Thymus (tissue), 11 donors: ENCODE data around the gene ENKD1. TPM values are rescaled to one million over a fixed set of nuclear protein-coding genes. Genes with fewer than 3 reads are reported as not detected.
A peak's percentile ranks its signal among the peaks of the same experiment; 100 is the strongest.

Experiments
- DNase-seq, 9 donors: peaks; one replicate each; pipeline ENCODE4 v3.0.0-alpha.2; 2013; ENCODE audit warnings: low spot score in 9 of 9, low read depth in 6 of 9, missing footprints in 1 of 9
- H3K27ac ChIP-seq, 2 donors: one replicate each; pipeline ENCODE4 v1.5.1; 2013; ENCODE audit warnings: control low read depth in 1 of 2, low read depth in 1 of 2, low read length in 1 of 2, mild to moderate bottlenecking in 1 of 2, moderate library complexity in 1 of 2
- H3K27me3 ChIP-seq, 2 donors: one replicate each; pipeline ENCODE4 v1.5.1; 2013; ENCODE audit warnings: low read length in 1 of 2; ENCODE audit not compliant: control insufficient read depth in 2 of 2, insufficient read depth in 1 of 2
- H3K36me3 ChIP-seq, 2 donors: one replicate each; pipeline ENCODE4 v1.5.1; 2013; ENCODE audit warnings: low read length in 1 of 2, mild to moderate bottlenecking in 1 of 2, moderate library complexity in 1 of 2; ENCODE audit not compliant: control insufficient read depth in 2 of 2, insufficient read depth in 2 of 2
- H3K4me1 ChIP-seq, 2 donors: one replicate each; pipeline ENCODE4 v1.5.1; 2013; ENCODE audit warnings: low read length in 2 of 2; ENCODE audit not compliant: control insufficient read depth in 2 of 2, insufficient read depth in 2 of 2
- H3K4me3 ChIP-seq, 2 donors: one replicate each; pipeline ENCODE4 v1.5.1; 2013; ENCODE audit warnings: low read length in 2 of 2, control low read depth in 1 of 2, mild to moderate bottlenecking in 1 of 2
- H3K9me3 ChIP-seq, 2 donors: one replicate each; pipeline ENCODE4 v1.5.1; 2013; ENCODE audit warnings: low read length in 1 of 2, mild to moderate bottlenecking in 1 of 2; ENCODE audit not compliant: control insufficient read depth in 2 of 2, insufficient read depth in 1 of 2
- WGBS: extraction: QIAGEN DNeasy Blood & Tissue Kit; methylation state at CpG from one replicate; pipeline ENCODE4 v1.1.7; 2013; 5-methylcytosine and 5-hydroxymethylcytosine counted together
- polyA plus RNA-seq: library from polyadenylated mRNA; stranded (reverse); fragments of 200-250 nt; gene quantifications from one replicate; pipeline ENCODE4 v1.2.3, GENCODE V29; 2013
- total RNA-seq: library from RNA; stranded (reverse); fragments of 120-200 nt; gene quantifications from one replicate; pipeline ENCODE4 v1.2.4, GENCODE V29; 2013
- donor health status: healthy.

Gene ENKD1
- total and polyA plus RNA-seq, 2 donors, result 12.0 to 31.3 TPM

DNA sequence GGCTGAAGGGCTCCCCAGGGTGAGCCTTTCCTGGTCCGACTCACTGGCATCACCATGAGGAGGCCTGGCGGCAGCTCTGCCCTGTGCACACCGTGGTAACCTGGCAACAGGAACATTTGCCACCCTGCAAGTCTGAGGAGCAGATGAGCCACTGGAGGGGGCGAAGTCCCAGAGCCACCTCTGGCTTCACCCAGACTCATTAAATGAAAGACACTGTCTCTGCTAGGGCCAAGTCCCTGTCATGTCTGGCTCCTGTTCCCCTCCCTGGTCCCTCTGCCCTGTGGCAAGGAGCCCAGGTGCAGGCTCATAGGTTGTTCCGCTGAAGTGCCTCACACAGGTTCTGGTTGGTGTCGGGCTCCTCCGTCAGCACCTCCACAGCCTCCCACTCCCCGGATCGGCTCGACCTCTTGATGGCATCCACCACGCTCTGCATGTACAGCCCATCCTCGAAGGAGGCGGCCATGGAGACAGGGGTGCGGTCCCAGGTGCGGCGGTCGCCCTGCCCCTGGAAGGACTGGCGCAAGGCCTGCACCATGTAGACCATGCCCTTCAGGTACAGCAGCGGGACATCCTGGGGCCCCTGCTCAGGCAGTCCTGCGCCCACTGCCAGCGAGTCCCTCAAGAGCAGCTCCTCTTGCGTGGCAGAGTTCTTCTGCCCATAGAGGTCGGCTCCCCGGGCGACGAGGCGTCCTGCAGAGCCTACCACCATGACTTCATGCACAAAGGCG, 8.5 kb upstream of the ENKD1 start:
- WGBS, result 98% methylated on average over 28 of the region's 28 CpGs
- Histone ChIP-seq H3K4me1 (peaks cover 0 to 5% of the 10 kb centered on the region in 2 donors), H3K36me3 (peaks cover 10 to 16% of the 10 kb centered on the region in 2 donors), H3K27me3 (no peaks in the 10 kb centered on the region), H3K9me3 (no peaks in the 10 kb centered on the region), H3K4me3 (no peak overlapping the region), H3K27ac (no peak overlapping the region)
- no peak for DNase-seq

DNA sequence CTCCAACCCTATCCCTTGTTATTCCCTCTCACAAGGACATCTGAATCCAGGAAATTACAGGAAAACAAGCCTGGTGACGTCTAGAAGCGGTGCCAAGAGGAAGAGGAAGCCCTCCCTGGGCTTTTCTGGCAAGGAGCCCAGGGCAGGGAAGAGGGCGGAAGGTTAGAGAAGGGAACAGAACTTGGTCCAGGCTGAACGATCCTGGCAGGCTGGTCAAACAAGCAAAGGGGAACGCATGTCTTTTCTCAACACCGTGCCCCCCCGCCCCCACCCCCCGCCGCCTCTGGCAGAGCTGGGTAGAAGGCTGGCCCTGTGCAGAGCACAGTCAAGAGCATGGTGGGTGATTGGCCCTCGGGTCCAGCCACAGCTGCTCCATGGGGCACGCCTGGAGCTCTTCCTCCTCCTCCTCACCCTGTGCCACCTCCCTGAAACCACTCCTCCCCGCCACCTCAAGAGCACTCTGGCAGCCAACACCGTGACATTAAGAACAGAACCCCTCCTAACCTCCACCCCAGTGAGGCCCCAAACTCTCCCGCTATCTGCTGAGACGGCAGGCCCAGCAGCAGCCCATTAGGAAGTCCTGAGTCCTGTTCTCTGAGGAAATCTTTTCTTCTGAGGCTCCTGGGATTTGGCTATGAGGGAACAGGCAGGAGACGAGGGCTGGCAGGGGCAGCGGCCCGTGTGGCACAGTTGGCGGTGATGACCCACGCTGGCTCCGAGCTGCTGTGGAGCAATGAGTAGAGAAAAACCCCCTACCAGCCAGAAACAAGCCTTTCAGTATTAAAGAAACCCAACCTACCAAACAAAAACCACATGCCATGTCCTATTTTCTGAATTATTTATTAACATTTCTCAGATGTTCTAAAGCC, 7.4 kb upstream of the ENKD1 start:
- Histone ChIP-seq H3K27me3 (no peaks in the 10 kb centered on the region), H3K9me3 (no peaks in the 10 kb centered on the region), H3K36me3 (peaks cover 10 to 16% of the 10 kb centered on the region in 2 donors), H3K4me1 (peaks cover 0 to 5% of the 10 kb centered on the region in 2 donors), H3K4me3 (no peak overlapping the region), H3K27ac (no peak overlapping the region)
- DNase-seq, result no peak
- 68% methylated on average over 21 of the region's 21 CpGs for WGBS

DNA sequence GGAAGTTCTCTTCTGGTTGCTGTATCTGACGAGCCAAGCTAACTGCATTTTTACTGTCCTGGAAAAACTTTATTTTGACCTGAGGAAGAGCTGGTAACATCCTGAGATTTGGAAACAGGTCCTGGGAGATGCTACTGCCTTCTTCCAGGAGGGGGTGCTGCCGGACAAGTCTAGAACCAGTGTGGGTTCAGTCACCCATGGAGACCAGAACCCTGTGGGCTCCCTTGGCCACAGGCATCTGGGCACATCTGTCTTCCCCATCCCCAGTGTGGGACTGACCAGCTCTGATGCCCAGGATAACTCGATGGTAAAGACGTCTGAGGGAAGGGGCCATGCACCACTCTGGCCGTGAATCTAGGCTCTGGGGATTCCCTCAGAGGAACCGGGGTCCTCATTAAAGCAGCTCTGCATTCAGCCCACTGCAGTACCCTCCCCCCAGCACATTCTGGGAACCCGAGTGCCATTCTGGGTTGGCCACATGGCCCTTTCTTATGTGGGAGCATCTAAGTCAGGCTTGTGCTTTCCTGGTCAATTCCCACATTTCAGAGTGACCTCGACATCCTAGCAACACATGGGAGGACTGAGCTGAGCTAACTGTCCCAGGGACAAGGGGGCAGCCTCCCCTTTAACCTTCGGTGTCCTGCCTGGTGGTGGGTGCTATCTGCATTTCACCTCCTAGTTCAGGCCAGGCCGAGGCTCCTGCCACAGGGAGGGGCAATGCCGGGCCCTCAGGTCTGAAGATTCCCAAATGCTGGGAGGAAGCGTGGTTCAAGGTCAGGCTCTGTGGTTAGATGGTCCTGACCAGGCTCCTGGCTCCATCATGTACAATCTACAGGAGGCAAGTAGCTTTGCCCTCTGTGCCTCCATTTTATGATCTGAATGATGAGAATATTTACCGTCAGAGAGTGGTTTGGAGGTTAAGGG, 6.5 kb upstream of the ENKD1 start:
- H3K9me3 ChIP-seq, result no peaks in the 10 kb centered on the region
- H3K27ac ChIP-seq, result no peak overlapping the region
- H3K4me3 ChIP-seq, result no peak overlapping the region
- peak in 4 of 9 donors; percentile 29 to 63 (median 44) for DNase-seq
- peaks cover 3 to 10% of the 10 kb centered on the region in 2 donors for H3K4me1 ChIP-seq
- no peaks in the 10 kb centered on the region for H3K27me3 ChIP-seq
- 81% methylated on average over 13 of the region's 13 CpGs for WGBS
- peaks cover 10 to 16% of the 10 kb centered on the region in 2 donors for H3K36me3 ChIP-seq

DNA sequence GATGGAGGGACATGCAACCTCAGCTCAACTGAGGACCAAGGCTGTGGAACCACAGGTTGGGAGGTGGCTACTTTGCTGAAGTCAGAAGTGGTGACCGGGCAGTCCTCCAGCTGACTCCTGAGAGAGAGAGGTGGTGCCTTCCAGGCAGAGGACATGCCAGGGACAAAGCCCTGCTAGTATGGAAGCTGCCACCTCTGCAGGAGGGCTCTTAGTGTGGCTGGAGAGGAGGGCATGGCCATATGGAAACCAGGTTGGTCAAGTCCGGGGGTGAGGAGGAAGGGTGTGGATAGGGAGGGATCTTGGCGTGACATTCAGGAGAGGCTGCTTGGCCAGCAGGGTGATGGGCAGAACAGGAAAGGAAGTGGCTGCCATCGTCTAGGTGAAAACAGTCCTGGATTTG, 5.8 kb upstream of the ENKD1 start:
- no peak for DNase-seq
- H3K4me3 ChIP-seq, result no peak overlapping the region
- no peak overlapping the region for H3K27ac ChIP-seq
- peaks cover 7 to 12% of the 10 kb centered on the region in 2 donors for H3K36me3 ChIP-seq
- H3K9me3 ChIP-seq, result no peaks in the 10 kb centered on the region
- H3K4me1 ChIP-seq, result peaks cover 7 to 16% of the 10 kb centered on the region in 2 donors
- H3K27me3 ChIP-seq, result no peaks in the 10 kb centered on the region
- WGBS, result 79% methylated on average over 4 of the region's 4 CpGs

DNA sequence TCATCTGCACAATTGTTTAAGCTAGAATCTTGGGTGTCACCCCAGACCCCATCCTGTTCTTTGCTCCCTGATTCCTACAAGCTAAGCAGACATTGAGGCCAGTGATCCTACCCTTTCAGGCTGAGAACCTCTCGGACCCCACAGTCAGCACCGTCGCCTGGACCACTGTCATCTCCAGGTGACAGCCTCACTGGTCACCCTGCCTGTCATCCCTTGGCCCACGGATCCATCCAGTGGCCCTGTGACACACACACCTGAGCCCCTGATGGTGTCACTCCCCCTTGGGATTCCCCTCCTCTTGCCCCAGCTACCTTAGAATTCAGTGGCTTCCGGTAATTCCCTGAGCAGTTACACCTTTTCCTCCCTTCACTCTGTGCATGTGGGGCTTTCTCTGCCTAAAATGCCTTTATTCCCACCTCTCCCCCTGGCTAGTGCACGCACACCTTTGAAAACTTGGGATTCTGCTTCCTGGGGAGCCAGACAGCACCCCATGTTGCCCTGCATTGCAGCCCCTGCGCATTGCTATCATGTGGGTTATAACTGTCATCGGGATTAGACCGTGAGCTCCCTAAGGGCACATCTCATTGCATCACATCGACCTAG, 3.0 kb upstream of the ENKD1 start:
- Histone ChIP-seq H3K36me3 (peaks cover 0 to 1% of the 10 kb centered on the region in 2 donors), H3K9me3 (no peaks in the 10 kb centered on the region), H3K27me3 (peaks cover 0 to 5% of the 10 kb centered on the region in 2 donors), H3K27ac (no peak overlapping the region), H3K4me1 (peaks cover 19 to 30% of the 10 kb centered on the region in 2 donors), H3K4me3 (no peak overlapping the region)
- WGBS, result 97% methylated on average over 10 of the region's 10 CpGs
- DNase-seq, result no peak

DNA sequence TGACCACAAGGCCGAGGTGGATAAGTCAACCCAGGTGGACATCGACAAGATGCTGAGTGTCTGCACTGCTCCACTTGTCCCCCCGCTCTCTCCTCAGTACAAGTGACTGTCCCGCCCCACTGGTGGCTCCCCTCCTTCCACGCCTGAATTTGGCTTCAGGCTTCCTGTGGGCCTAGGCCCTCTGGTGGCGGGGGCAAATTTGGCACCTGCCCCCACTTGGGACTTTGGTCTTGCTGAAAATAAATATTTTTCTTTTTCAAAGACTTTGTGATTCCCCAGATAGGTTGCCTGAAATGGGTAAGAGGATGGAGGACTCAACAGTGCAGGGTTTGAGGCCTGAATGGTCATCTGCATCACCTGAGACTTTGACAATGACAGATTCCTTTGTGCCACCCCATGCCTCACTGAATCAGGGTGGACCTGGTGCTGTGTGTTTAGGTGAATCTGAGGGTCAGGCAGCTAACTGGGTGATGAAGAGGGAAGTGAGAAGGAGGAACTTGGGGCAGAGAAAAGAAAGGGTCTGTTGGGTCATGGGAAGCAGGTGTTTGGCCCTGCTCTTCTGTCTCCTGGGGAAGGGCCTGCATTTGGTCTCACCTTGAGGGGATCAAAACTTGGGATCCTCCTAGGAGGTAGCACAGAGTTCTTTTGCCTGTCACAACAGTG, 2.1 kb upstream of the ENKD1 start:
- 94% methylated on average over 6 of the region's 6 CpGs for WGBS
- Histone ChIP-seq H3K9me3 (no peaks in the 10 kb centered on the region), H3K27ac (no peak overlapping the region), H3K4me1 (peaks cover 19 to 28% of the 10 kb centered on the region in 2 donors), H3K27me3 (peaks cover 0 to 5% of the 10 kb centered on the region in 2 donors), H3K4me3 (no peak overlapping the region), H3K36me3 (no peaks in the 10 kb centered on the region)
- peak in 1 of 9 donors; percentile 37 for DNase-seq

DNA sequence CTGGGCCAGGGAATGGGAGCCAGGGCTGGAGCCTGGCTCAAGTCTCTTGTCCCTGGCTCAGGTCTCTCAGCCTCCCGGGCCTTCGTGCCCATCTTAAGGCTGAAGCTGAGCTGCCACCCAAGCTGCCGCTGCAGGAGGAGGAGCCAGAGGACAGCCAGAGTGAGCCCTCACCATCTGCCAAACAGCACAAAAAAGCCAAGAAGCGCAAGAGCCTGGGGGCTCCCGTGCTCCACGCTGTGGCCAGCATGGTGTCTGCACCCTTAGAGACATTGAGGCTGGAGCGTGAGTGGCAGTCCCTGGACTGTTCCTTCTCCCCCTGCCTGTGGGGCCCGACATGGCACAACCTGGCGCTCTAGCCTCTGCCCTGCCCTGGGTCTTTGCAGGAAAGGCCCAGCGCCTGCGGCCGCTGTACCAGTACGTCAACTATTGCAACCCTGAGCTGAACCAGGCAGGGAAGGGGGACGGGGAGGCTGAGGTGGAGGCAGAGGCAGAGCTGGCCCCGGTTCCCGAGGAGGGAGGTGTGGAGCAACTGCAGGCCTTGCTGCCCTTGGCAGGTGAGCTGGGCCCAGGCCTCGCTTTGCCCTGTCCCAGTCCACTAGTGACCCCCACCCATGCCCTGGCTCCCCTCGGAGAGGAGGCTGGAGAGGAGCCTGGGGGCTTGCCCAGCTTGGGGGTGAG, 1.4 kb upstream of the ENKD1 start:
- peak; percentile 75 to 95 (median 83) for DNase-seq
- Histone ChIP-seq H3K27me3 (peaks cover 0 to 5% of the 10 kb centered on the region in 2 donors), H3K4me3 (peak overlapping the region; percentile 58 to 90), H3K36me3 (peaks cover under 1 to 3% of the 10 kb centered on the region in 2 donors), H3K9me3 (no peaks in the 10 kb centered on the region), H3K27ac (peak overlapping the region; percentile 56 to 80), H3K4me1 (peaks cover 19 to 26% of the 10 kb centered on the region in 2 donors)
- 28% methylated on average over 18 of the region's 18 CpGs for WGBS
